H9 (cell line): ENCODE data around the gene SERPINB13. TPM values are rescaled to one million over a fixed set of nuclear protein-coding genes. Genes with fewer than 3 reads are reported as not detected.

Experiments used
- DNase-seq: peaks from one replicate; pipeline ENCODE4 v3.0.0-alpha.2; 2017
- H2AFZ ChIP-seq: one replicate; pipeline ENCODE4 v1.6.1; 2013; ENCODE audit warnings: mild to moderate bottlenecking, low read length, control low read depth, moderate library complexity
- H2AK5ac ChIP-seq: 2 replicates; pipeline ENCODE4 v1.6.1; 2013; ENCODE audit warnings: low read length, control low read depth, mixed read lengths; ENCODE audit not compliant: insufficient read length
- H2BK120ac ChIP-seq: one replicate; pipeline ENCODE4 v1.6.1; 2013; ENCODE audit warnings: low read depth, mild to moderate bottlenecking, low read length, control low read depth, inconsistent platforms; ENCODE audit not compliant: poor library complexity, severe bottlenecking
- H2BK12ac ChIP-seq: 2 replicates; pipeline ENCODE4 v1.6.1; 2013; ENCODE audit warnings: low read length, control low read depth, mixed read lengths, low read depth; ENCODE audit not compliant: insufficient read length
- H2BK15ac ChIP-seq: 2 replicates; pipeline ENCODE4 v1.6.1; 2013; ENCODE audit warnings: low read depth, low read length, control low read depth
- H2BK20ac ChIP-seq: one replicate; pipeline ENCODE4 v1.6.1; 2013; ENCODE audit warnings: low read depth, mild to moderate bottlenecking, low read length, control low read depth, inconsistent platforms; ENCODE audit not compliant: poor library complexity, severe bottlenecking
- H2BK5ac ChIP-seq: 2 replicates; pipeline ENCODE4 v1.6.1; 2013; ENCODE audit warnings: low read length, control low read depth, mixed read lengths; ENCODE audit not compliant: insufficient read length
- H3K14ac ChIP-seq: 2 replicates; pipeline ENCODE4 v1.6.1; 2013; ENCODE audit warnings: low read length, control low read depth; ENCODE audit not compliant: insufficient read depth
- H3K18ac ChIP-seq: 2 replicates; pipeline ENCODE4 v1.6.1; 2013; ENCODE audit warnings: low read depth, mild to moderate bottlenecking, mixed read lengths, low read length, control low read depth; ENCODE audit not compliant: insufficient read length
- H3K23ac ChIP-seq: 2 replicates; pipeline ENCODE4 v1.6.1; 2013; ENCODE audit warnings: low read length, control low read depth, mixed read lengths, low read depth; ENCODE audit not compliant: insufficient read length
- H3K23me2 ChIP-seq: 2 replicates; pipeline ENCODE4 v1.6.1; 2013; ENCODE audit warnings: low read depth, mild to moderate bottlenecking, mixed read lengths, low read length, control low read depth; ENCODE audit not compliant: insufficient read length, poor library complexity, severe bottlenecking
- H3K27ac ChIP-seq: 2 replicates; pipeline ENCODE4 v1.5.1; 2013; ENCODE audit warnings: low read length, control low read depth, mixed read lengths, low read depth; ENCODE audit not compliant: insufficient read length
- H3K27me3 ChIP-seq: 2 replicates; pipeline ENCODE4 v1.6.1; 2013; ENCODE audit warnings: low read length, control low read depth, inconsistent platforms; ENCODE audit not compliant: insufficient read depth
- H3K4ac ChIP-seq: 2 replicates; pipeline ENCODE4 v1.6.1; 2013; ENCODE audit warnings: low read depth, mild to moderate bottlenecking, control low read depth, inconsistent platforms, low read length, moderate library complexity
- H3K4me1 ChIP-seq: 2 replicates; pipeline ENCODE4 v1.6.1; 2013; ENCODE audit warnings: low read length, control low read depth, inconsistent platforms; ENCODE audit not compliant: insufficient read depth
- H3K4me2 ChIP-seq: 2 replicates; pipeline ENCODE4 v1.6.1; 2013; ENCODE audit warnings: low read length, control low read depth, mixed read lengths; ENCODE audit not compliant: insufficient read length, insufficient read depth
- H3K56ac ChIP-seq: 2 replicates; pipeline ENCODE4 v1.6.1; 2013; ENCODE audit warnings: low read depth, mild to moderate bottlenecking, mixed read lengths, low read length, control low read depth; ENCODE audit not compliant: insufficient read length
- H3K79me1 ChIP-seq: 2 replicates; pipeline ENCODE4 v1.6.1; 2013; ENCODE audit warnings: low read depth, mild to moderate bottlenecking, moderate library complexity, low read length, control low read depth, inconsistent platforms; ENCODE audit not compliant: insufficient read depth, poor library complexity, severe bottlenecking
- H3K79me2 ChIP-seq: 2 replicates; pipeline ENCODE4 v1.6.1; 2013; ENCODE audit warnings: low read length, control low read depth, inconsistent platforms; ENCODE audit not compliant: insufficient read depth
- H3K9ac ChIP-seq: 2 replicates; pipeline ENCODE4 v1.6.1; 2013; ENCODE audit warnings: low read length, control low read depth, mixed read lengths; ENCODE audit not compliant: insufficient read length; ENCODE audit errors: extremely low read depth
- H3K9me3 ChIP-seq: one replicate; pipeline ENCODE4 v1.6.1; 2013; ENCODE audit warnings: low read depth, low read length, inconsistent platforms; ENCODE audit not compliant: control insufficient read depth
- H3T11ph ChIP-seq: one replicate; pipeline ENCODE4 v1.6.1; 2013; ENCODE audit warnings: mild to moderate bottlenecking, low read length, control low read depth, inconsistent platforms
- H4K20me1 ChIP-seq: one replicate; pipeline ENCODE4 v1.6.1; 2013; ENCODE audit not compliant: control insufficient read depth, insufficient read length, insufficient read depth
- H4K5ac ChIP-seq: 2 replicates; pipeline ENCODE4 v1.6.1; 2013; ENCODE audit warnings: low read depth, mild to moderate bottlenecking, mixed read lengths, low read length, control low read depth; ENCODE audit not compliant: insufficient read length
- H4K8ac ChIP-seq: replicated peaks from 2 replicates; pipeline ENCODE4 v1.6.1; 2013; ENCODE audit warnings: low read length, control low read depth, mixed read lengths, low read depth; ENCODE audit not compliant: insufficient read length
- H4K91ac ChIP-seq: 2 replicates; pipeline ENCODE4 v1.6.1; 2013; ENCODE audit warnings: low read depth, mild to moderate bottlenecking, moderate library complexity, mixed read lengths, low read length, control low read depth; ENCODE audit not compliant: insufficient read length
- H3K27ac Mint-ChIP-seq, 3 experiments: 2 replicates in 2 of 3; 3 replicates in 1 of 3; pipeline ENCODE4 v1.8.0; 2020 to 2021; ENCODE audit warnings: mixed read lengths in 3 of 3, mild to moderate bottlenecking in 1 of 3, moderate library complexity in 1 of 3
- H3K27me3 Mint-ChIP-seq: 2 replicates; pipeline ENCODE4 v1.8.0; 2021; ENCODE audit warnings: low read depth, mild to moderate bottlenecking, moderate library complexity, mixed read lengths
- H3K36me3 Mint-ChIP-seq, 3 experiments: 2 replicates in 2 of 3; 3 replicates in 1 of 3; pipeline ENCODE4 v1.8.0; 2020 to 2021; ENCODE audit warnings: low read depth in 3 of 3, mixed read lengths in 3 of 3; ENCODE audit not compliant: insufficient read depth in 1 of 3
- H3K4me1 Mint-ChIP-seq, 2 experiments: 2 replicates each; pipeline ENCODE4 v1.8.0; 2020; ENCODE audit warnings: mixed read lengths in 2 of 2
- H3K4me3 Mint-ChIP-seq, 2 experiments: 2 replicates in 1 of 2; 3 replicates in 1 of 2; pipeline ENCODE4 v1.8.0; 2020 to 2021; ENCODE audit warnings: mild to moderate bottlenecking in 2 of 2, mixed read lengths in 2 of 2, moderate library complexity in 1 of 2
- H3K9me3 Mint-ChIP-seq, 2 experiments: 2 replicates in 1 of 2; 3 replicates in 1 of 2; pipeline ENCODE4 v1.8.0; 2020; ENCODE audit warnings: mild to moderate bottlenecking in 2 of 2, mixed read lengths in 2 of 2, moderate library complexity in 1 of 2
- CTCF ChIP-seq: fragments of 200-600 bp; sonication (generic); conservative IDR thresholded peaks from 3 replicates; pipeline ENCODE4 v1.8.0; 2021; ENCODE audit warnings: antibody characterized with exemption, mild to moderate bottlenecking
- WGBS: extraction: QIAGEN DNeasy Blood & Tissue Kit; methylation state at CpG from one replicate; pipeline ENCODE4 v1.1.7; 2013; ENCODE audit warnings: missing lambda C conversion rate, low lambda C conversion rate, mixed read lengths; ENCODE audit not compliant: insufficient read length; ENCODE audit errors: extremely low coverage; 5-methylcytosine and 5-hydroxymethylcytosine counted together
- total RNA-seq: library from RNA; stranded (reverse); gene quantifications from 2 replicates; pipeline ENCODE4 v1.2.1, GENCODE V29; 2021

Gene SERPINB13
- total RNA-seq, 1 experiment from 2014 or later: not detected

- H4K91ac ChIP-seq: no peak within 1 kb of the TSS
- H2BK20ac ChIP-seq: no peak within 1 kb of the TSS
- no peak within 1 kb of the TSS for H3K9ac ChIP-seq
- no peaks in the 10 kb centered on the region for H3K27me3 Mint-ChIP-seq
- no peaks in the 10 kb centered on the region for H3K4me1 ChIP-seq
- no peak for DNase-seq
- no peak within 1 kb of the TSS for H4K8ac ChIP-seq
- H2AFZ ChIP-seq: no peak within 1 kb of the TSS
- no peaks in the 10 kb centered on the region for H3K79me2 ChIP-seq
- no peak within 1 kb of the TSS for H2BK5ac ChIP-seq
- no peaks in the 10 kb centered on the region for H3K36me3 Mint-ChIP-seq
- no peak within 1 kb of the TSS for H3K27ac ChIP-seq
- no peak within 1 kb of the TSS for H2BK15ac ChIP-seq
- H3K23ac ChIP-seq: no peak within 1 kb of the TSS
- no CpG with 5 or more reads among the region's 1 CpG for WGBS
- H3K4me3 Mint-ChIP-seq: no peak within 1 kb of the TSS
- no peaks in the 10 kb centered on the region for H3K27me3 ChIP-seq
- no peak within 1 kb of the TSS for H3K18ac ChIP-seq
- no peak within 1 kb of the TSS for H3K14ac ChIP-seq
- H3K9me3 Mint-ChIP-seq: no peaks in the 10 kb centered on the region
- TF ChIP-seq CTCF: no peak
- no peaks in the 10 kb centered on the region for H4K20me1 ChIP-seq
- no peak within 1 kb of the TSS for H2BK12ac ChIP-seq
- H3K4me1 Mint-ChIP-seq: peaks cover 12 to 13% of the 10 kb centered on the region in 2 experiments
- no peak within 1 kb of the TSS for H3T11ph ChIP-seq
- H4K5ac ChIP-seq: no peak within 1 kb of the TSS
- no peak within 1 kb of the TSS for H3K4ac ChIP-seq
- H2BK120ac ChIP-seq: no peak within 1 kb of the TSS
- no peak within 1 kb of the TSS for H3K4me2 ChIP-seq
- H3K9me3 ChIP-seq: no peaks in the 10 kb centered on the region
- H3K23me2 ChIP-seq: no peaks in the 10 kb centered on the region
- H3K56ac ChIP-seq: no peak within 1 kb of the TSS
- H3K79me1 ChIP-seq: no peaks in the 10 kb centered on the region
- peak within 1 kb of the TSS in 1 of 3 experiments; percentile 46; a peak in 2 of 7 replicates for H3K27ac Mint-ChIP-seq
- no peak within 1 kb of the TSS for H2AK5ac ChIP-seq
Measured at GRCh38 chr18:63542069-63542468, 45.1 kb upstream of the SERPINB13 start, which contains the start of gene SERPINB12. Gene SERPINB12 (plus strand): TSS chr18:63542369. CDS start chr18:63556160, 13,791 bp downstream.
